ENCODE results near the gene ITGB5. TPM values are rescaled to one million over a fixed set of nuclear protein-coding genes. Genes with fewer than 3 reads are reported as not detected.

ITGB5 gene
- total and polyA plus RNA-seq, 2 donors (not counting 3 experiments of a cell fraction or from before 2014, with no cell fraction given): 144 to 170 TPM

DNA sequence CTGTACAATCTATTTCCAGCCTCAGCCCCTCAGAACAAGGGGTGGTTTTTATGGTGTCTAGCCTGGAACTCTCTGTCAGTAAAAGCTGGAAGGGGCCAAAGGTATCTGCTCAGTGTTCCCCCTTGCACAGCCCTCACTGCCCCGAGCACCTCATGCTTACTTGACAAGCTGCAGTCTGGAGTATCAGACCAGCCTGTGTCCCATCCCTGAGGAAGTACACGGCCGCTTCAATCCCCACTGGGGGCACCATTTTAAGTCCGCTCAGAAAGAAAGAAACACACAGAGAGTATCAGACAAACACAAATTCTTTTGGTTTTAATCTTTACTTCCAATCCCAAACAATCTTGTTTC lies 124.5 kb downstream of the ITGB5 start:
- BruUV-seq (replicated peaks): no TSS peak
- dilution Hi-C loops (cut with MboI; ENCODE audit: extremely low pct_ligation_motif_present, low sequenced_read_pairs): loop anchor here (25.0 kb wide), 1 partner anchor 125 kb away; the partner anchor contains the start of gene ITGB5
- no peak overlapping the region for H3K4me2 ChIP-seq (ENCODE audit: insufficient read depth, low read length)
- no peaks in the 10 kb centered on the region for H3K27me3 ChIP-seq (ENCODE audit: control insufficient read depth in 2 of 2, insufficient read depth in 2 of 2, low read length in 2 of 2)
- FAIRE-seq (no peak), DNase-seq (ENCODE audit: low read depth, low spot score) (no peak)
- no peaks in the 10 kb centered on the region for H3K9me1 ChIP-seq (replicated peaks; ENCODE audit: control insufficient read depth, extremely low read depth, insufficient read depth, low read length)
- peaks cover 0 to 13% of the 10 kb centered on the region in 2 experiments for H3K36me3 ChIP-seq (ENCODE audit: control insufficient read depth in 2 of 2, extremely low read depth in 1 of 2, insufficient read depth in 2 of 2, low read length in 2 of 2)
- H3K4me3 ChIP-seq (replicated peaks in 1 of 3; ENCODE audit: insufficient read depth in 1 of 3, low read depth in 1 of 3, low read length in 3 of 3): no peak overlapping the region
- no peak overlapping the region for H3K27ac ChIP-seq (ENCODE audit: insufficient read depth, low read depth, low read length)
- no peak overlapping the region for H2AFZ ChIP-seq (ENCODE audit: low read depth, low read length)
- TF ChIP-seq GATA2 (IDR thresholded peaks at IDR 0.05; ENCODE audit: insufficient read depth, insufficient read length, low read depth, low read length) (no peak), FOS (IDR thresholded peaks at IDR 0.05; ENCODE audit: borderline replicate concordance, insufficient read depth, low read length) (no peak), EZH2 (IDR thresholded peaks at IDR 0.05; ENCODE audit: borderline replicate concordance, low read depth, low read length, severe bottlenecking) (no peak), MYC (IDR thresholded peaks at IDR 0.05; ENCODE audit: low read depth, low read length) (no peak), POLR2A (IDR thresholded peaks at IDR 0.05; ENCODE audit: low read depth, low read length) (no peak), POLR2AphosphoS5 (IDR thresholded peaks at IDR 0.05; ENCODE audit: insufficient read depth, low read depth, low read length) (no peak), JUN (IDR thresholded peaks at IDR 0.05; ENCODE audit: borderline replicate concordance, insufficient read depth, insufficient read length, low read depth) (no peak)
- TF ChIP-seq, protein P1, sequence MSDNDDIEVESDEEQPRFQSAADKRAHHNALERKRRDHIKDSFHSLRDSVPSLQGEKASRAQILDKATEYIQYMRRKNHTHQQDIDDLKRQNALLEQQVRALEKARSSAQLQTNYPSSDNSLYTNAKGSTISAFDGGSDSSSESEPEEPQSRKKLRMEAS (IDR thresholded peaks at IDR 0.05; ENCODE audit: insufficient read depth, insufficient read length): no peak
- TF ChIP-seq, protein P2, sequence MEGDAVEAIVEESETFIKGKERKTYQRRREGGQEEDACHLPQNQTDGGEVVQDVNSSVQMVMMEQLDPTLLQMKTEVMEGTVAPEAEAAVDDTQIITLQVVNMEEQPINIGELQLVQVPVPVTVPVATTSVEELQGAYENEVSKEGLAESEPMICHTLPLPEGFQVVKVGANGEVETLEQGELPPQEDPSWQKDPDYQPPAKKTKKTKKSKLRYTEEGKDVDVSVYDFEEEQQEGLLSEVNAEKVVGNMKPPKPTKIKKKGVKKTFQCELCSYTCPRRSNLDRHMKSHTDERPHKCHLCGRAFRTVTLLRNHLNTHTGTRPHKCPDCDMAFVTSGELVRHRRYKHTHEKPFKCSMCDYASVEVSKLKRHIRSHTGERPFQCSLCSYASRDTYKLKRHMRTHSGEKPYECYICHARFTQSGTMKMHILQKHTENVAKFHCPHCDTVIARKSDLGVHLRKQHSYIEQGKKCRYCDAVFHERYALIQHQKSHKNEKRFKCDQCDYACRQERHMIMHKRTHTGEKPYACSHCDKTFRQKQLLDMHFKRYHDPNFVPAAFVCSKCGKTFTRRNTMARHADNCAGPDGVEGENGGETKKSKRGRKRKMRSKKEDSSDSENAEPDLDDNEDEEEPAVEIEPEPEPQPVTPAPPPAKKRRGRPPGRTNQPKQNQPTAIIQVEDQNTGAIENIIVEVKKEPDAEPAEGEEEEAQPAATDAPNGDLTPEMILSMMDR (IDR thresholded peaks at IDR 0.05; ENCODE audit: extremely low read depth in 1 of 2, insufficient read depth in 1 of 2, low read depth in 1 of 2, low read length in 2 of 2): no peak
- no peaks in the 10 kb centered on the region for H3K4me1 ChIP-seq (ENCODE audit: control insufficient read depth, extremely low read depth, insufficient read depth, low read length)
- H3K9me3 ChIP-seq (replicated peaks; ENCODE audit: control insufficient read depth, insufficient read depth, low read length): no peaks in the 10 kb centered on the region
- POLR2A ChIA-PET: no interaction called here
- no peaks in the 10 kb centered on the region for H3K79me2 ChIP-seq (ENCODE audit: control insufficient read depth, insufficient read depth, low read length)
- H3K9ac ChIP-seq (replicated peaks; ENCODE audit: extremely low read depth, insufficient read depth, low read length): no peak overlapping the region
- intact Hi-C loops (cut with micrococcal nuclease): loop anchor here (5.0 to 10.0 kb wide), 2 partner anchors 392 to 675 kb away; no protein-coding TSS in a partner anchor
- no peaks in the 10 kb centered on the region for H4K20me1 ChIP-seq (replicated peaks; ENCODE audit: control insufficient read depth, extremely low read depth, insufficient read depth, low read length)
- CTCF ChIA-PET: interaction anchor here (2.2 to 8.6 kb wide), 7 partner anchors 8 to 401 kb away, joined by 9 to 424 read pairs (median 30); no protein-coding TSS in a partner anchor

Data from endothelial cell of umbilical vein (primary cell).